Ureter (tissue), 1 donor: ENCODE data around the gene METTL13. TPM values are rescaled to one million over a fixed set of nuclear protein-coding genes. Genes with fewer than 3 reads are reported as not detected.

Source experiments
- DNase-seq: peaks from one replicate; pipeline ENCODE4 v3.0.0-alpha.2; 2020; ENCODE audit warnings: low spot score
- total RNA-seq: library from RNA; stranded (reverse); gene quantifications from one replicate; pipeline ENCODE4 v1.2.4, GENCODE V29; 2023
- donor health status: DM: yes; HTN: yes; CAD: no.

Gene METTL13
- total RNA-seq, 1 donor from 2014 or later = 36.3 TPM

- no peak for DNase-seq
Measured at GRCh38 chr1:171803045-171803444, 21.6 kb downstream of the METTL13 start.

- DNase-seq = no peak
Measured at GRCh38 chr1:171803461-171804022, 22.1 kb downstream of the METTL13 start.

- DNase-seq = no peak
Measured at GRCh38 chr1:171805395-171806115, 24.1 kb downstream of the METTL13 start.

- no peak for DNase-seq
Measured at GRCh38 chr1:171807556-171807955, 26.1 kb downstream of the METTL13 start.

GRCh38 chr1:171809834-171810233 is 28.4 kb downstream of the METTL13 start:
- DNase-seq = no peak

- no peak for DNase-seq
Measured at GRCh38 chr1:171811672-171812071, 30.2 kb downstream of the METTL13 start.

GRCh38 chr1:171814692-171815091 is 33.2 kb downstream of the METTL13 start:
- no peak for DNase-seq

- no peak for DNase-seq
Measured at GRCh38 chr1:171816300-171816901, 34.9 kb downstream of the METTL13 start.

GRCh38 chr1:171817511-171818265 is 36.2 kb downstream of the METTL13 start:
- DNase-seq = no peak

- DNase-seq = no peak
Measured at GRCh38 chr1:171819946-171820345, 38.5 kb downstream of the METTL13 start.

- no peak for DNase-seq
Measured at GRCh38 chr1:171826973-171827372, 45.5 kb downstream of the METTL13 start.

GRCh38 chr1:171828794-171829193 is 47.3 kb downstream of the METTL13 start:
- no peak for DNase-seq

GRCh38 chr1:171833091-171833825 is 51.8 kb downstream of the METTL13 start:
- no peak for DNase-seq

- no peak for DNase-seq
Measured at GRCh38 chr1:171834821-171835220, 53.4 kb downstream of the METTL13 start.

- DNase-seq = no peak
Measured at GRCh38 chr1:171835891-171836290, 54.4 kb downstream of the METTL13 start.

- peak; percentile 80 for DNase-seq
Measured at GRCh38 chr1:171841050-171841910, 59.8 kb downstream of the METTL13 start, which contains the start of gene DNM3. DNM3 (plus strand) TSS chr1:171841498; CDS start chr1:171841657, 159 bp downstream.

- DNase-seq = no peak
Measured at GRCh38 chr1:171841931-171842761, 60.7 kb downstream of the METTL13 start.

GRCh38 chr1:171844381-171844780 is 62.9 kb downstream of the METTL13 start:
- DNase-seq = no peak

GRCh38 chr1:171845998-171846397 is 64.5 kb downstream of the METTL13 start:
- DNase-seq = no peak
